GM18520 (cell line): ENCODE measurements around the gene BAX.

Experiments
- ATAC-seq: cut with Tn5 transposase; IDR thresholded peaks from one replicate; pipeline ENCODE4 v1.9.1; 2021; ENCODE audit not compliant: unreplicated experiment

BAX gene

DNA sequence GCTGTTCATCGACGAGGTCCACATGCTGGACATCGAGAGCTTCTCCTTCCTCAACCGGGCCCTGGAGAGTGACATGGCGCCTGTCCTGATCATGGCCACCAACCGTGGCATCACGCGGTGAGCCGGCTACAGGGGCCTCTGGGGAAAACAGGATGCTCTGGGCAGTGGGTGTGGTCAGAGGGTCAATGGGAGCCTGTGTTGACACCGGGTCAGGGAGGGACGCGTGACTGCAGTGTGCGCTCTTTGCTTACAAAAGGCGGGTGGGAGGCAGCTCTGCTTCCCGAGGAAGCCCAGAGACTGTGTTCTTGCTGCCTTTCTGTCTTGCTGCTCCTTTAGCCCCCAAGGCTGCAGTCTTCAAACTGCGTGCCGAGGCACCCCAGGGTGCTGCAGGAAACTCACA is 56.5 kb downstream of the BAX start:
- no peak for ATAC-seq
